PFSK-1 (cell line): ENCODE results near the gene PGAP6.

ENCODE experiments used
- FOXP2 ChIP-seq: optimal IDR thresholded peaks from 2 replicates; pipeline ENCODE3; 2011; ENCODE audit warnings: borderline replicate concordance, control low read depth, inconsistent platforms; ENCODE audit not compliant: insufficient read depth; ENCODE audit errors: extremely low read length, extremely low read depth
- POLR2AphosphoS5 ChIP-seq: IDR thresholded peaks from 2 replicates; pipeline ENCODE4 v1.6.1; 2012; ENCODE audit warnings: low read depth, mild to moderate bottlenecking, control low read depth, low read length, moderate library complexity
- SIN3A ChIP-seq: IDR thresholded peaks from 2 replicates; pipeline ENCODE4 v1.6.1; 2012; ENCODE audit warnings: mild to moderate bottlenecking, low read length, moderate library complexity, borderline replicate concordance; ENCODE audit not compliant: insufficient read depth
- TAF1 ChIP-seq: IDR thresholded peaks from 2 replicates; pipeline ENCODE4 v1.6.1; 2012; ENCODE audit warnings: low read length, control low read depth, borderline replicate concordance; ENCODE audit not compliant: insufficient read depth
- TF ChIP-seq, protein P1 (sequence below), 2 experiments: IDR thresholded peaks; 2 replicates each; pipeline versions ENCODE4 v1.6.1 to v1.8.0; 2011 to 2012; ENCODE audit warnings: low read depth in 2 of 2, low read length in 2 of 2, control low read depth in 1 of 2, inconsistent platforms in 1 of 2, mild to moderate bottlenecking in 1 of 2, moderate library complexity in 1 of 2; ENCODE audit not compliant: insufficient read depth in 1 of 2

PGAP6 gene

DNA sequence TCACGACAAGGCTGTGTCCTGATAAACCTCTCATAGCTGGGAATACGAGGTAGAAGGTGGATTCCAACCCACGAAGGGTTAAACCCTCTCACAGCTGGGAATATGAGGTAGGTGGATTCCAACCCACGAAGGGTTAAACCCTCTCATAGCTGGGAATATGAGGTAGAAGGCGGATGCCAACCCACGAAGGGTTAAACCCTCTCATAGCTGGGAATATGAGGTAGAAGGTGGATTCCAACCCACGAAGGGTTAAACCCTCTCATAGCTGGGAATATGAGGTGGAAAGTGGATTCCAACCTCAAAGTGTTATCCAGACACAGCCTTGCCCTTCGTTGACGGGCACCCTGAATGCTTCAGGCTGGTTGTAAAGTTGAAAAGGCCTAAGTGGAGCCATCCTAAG is 60.2 kb downstream of the PGAP6 start:
- TF ChIP-seq SIN3A (no peak), TAF1 (no peak), POLR2AphosphoS5 (no peak), FOXP2 (no peak)
- TF ChIP-seq, protein P1, sequence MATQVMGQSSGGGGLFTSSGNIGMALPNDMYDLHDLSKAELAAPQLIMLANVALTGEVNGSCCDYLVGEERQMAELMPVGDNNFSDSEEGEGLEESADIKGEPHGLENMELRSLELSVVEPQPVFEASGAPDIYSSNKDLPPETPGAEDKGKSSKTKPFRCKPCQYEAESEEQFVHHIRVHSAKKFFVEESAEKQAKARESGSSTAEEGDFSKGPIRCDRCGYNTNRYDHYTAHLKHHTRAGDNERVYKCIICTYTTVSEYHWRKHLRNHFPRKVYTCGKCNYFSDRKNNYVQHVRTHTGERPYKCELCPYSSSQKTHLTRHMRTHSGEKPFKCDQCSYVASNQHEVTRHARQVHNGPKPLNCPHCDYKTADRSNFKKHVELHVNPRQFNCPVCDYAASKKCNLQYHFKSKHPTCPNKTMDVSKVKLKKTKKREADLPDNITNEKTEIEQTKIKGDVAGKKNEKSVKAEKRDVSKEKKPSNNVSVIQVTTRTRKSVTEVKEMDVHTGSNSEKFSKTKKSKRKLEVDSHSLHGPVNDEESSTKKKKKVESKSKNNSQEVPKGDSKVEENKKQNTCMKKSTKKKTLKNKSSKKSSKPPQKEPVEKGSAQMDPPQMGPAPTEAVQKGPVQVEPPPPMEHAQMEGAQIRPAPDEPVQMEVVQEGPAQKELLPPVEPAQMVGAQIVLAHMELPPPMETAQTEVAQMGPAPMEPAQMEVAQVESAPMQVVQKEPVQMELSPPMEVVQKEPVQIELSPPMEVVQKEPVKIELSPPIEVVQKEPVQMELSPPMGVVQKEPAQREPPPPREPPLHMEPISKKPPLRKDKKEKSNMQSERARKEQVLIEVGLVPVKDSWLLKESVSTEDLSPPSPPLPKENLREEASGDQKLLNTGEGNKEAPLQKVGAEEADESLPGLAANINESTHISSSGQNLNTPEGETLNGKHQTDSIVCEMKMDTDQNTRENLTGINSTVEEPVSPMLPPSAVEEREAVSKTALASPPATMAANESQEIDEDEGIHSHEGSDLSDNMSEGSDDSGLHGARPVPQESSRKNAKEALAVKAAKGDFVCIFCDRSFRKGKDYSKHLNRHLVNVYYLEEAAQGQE (IDR thresholded peaks at IDR 0.05; ENCODE audit: insufficient read depth in 1 of 2, low read depth in 2 of 2, low read length in 2 of 2), result no peak
